ENCODE data around the gene HYAL1.

DNA sequence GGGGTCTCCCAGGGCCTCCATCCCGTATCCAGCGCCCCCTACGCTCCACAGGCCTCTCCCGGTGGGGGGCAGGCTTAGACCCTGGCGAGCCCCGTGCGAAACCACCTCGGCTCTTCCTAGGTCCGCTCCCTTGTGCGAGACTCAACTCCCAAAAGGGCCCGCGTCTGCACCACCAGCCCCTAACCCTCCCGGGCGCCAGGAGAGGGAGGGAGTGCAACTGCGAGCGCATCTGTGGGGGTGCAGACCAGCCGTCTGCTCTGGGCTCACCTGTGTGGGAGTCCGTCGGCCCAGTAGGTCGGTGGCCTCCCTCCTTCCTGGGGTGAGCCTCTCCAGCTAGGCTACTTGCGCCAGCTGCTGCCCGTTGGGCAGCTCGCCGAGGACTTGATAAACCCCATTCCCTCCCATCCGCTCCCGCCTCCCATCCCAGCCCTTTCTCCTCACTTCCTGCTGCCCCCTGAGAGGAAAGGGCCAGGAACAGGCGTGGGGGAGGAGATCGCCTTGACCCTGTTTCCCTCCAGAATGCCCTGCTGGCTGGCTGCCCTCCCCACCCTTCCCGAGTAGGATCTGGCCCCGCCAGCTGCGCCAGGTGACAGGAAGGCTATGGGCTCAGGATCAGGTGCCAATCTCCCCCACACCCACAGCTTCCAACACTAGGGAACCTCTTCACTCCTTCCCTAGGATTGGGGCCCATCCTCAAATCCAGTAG, 19.2 kb upstream of the HYAL1 start, which contains the start of gene HYAL2:
- TF ChIP-seq ZNF704 (tag by site-specific recombination; IDR thresholded peaks at IDR 0.05): no peak
- TF ChIP-seq ZNF292 (tag by site-specific recombination; IDR thresholded peaks at IDR 0.05; ENCODE audit: borderline replicate concordance, low read depth): no peak
- TF ChIP-seq ZNF10 (tag by site-specific recombination; IDR thresholded peaks at IDR 0.05): no peak
- TF ChIP-seq ZNF211 (tag by site-specific recombination; IDR thresholded peaks at IDR 0.05; ENCODE audit: low read depth): no peak
- TF ChIP-seq CTCF (tag by site-specific recombination; IDR thresholded peaks at IDR 0.05): no peak
- no peak for TF ChIP-seq ZNF830 (tag by site-specific recombination; IDR thresholded peaks at IDR 0.05; ENCODE audit: low read depth)
- no peak for TF ChIP-seq ZNF416 (tag by site-specific recombination; IDR thresholded peaks at IDR 0.05)
- no peak for TF ChIP-seq ZBTB8A (tag by site-specific recombination; IDR thresholded peaks at IDR 0.05)
- TF ChIP-seq ZNF449 (tag by site-specific recombination; IDR thresholded peaks at IDR 0.05): no peak
- TF ChIP-seq ZNF560 (tag by site-specific recombination; IDR thresholded peaks at IDR 0.05; ENCODE audit: borderline replicate concordance): no peak
- no peak for TF ChIP-seq GLIS1 (tag by site-specific recombination; IDR thresholded peaks at IDR 0.05)
- TF ChIP-seq ZBTB1 (tag by site-specific recombination; IDR thresholded peaks at IDR 0.05): no peak
- no peak for TF ChIP-seq ZNF785 (tag by site-specific recombination; IDR thresholded peaks at IDR 0.05)
- no peak for TF ChIP-seq ZNF138 (tag by site-specific recombination; IDR thresholded peaks at IDR 0.05; ENCODE audit: borderline replicate concordance)
